GM12878 (cell line): ENCODE results near the gene TAS2R3. TPM values are rescaled to one million over a fixed set of nuclear protein-coding genes. Genes with fewer than 3 reads are reported as not detected.

Source experiments
- ATAC-seq: fragments of 200-7000 bp; cut with Tn5 transposase; 3 replicates; pipeline ENCODE4 v1.9.1; 2020; ENCODE audit warnings: mild to moderate bottlenecking, moderate library complexity
- BruUV-seq: library from RNA; stranded (reverse); fragments of 400-500 nt; replicated peaks from 2 replicates; lab custom pipeline; 2021; lab: Mats Ljungman, UMichigan
- CTCF ChIA-PET: fragments of 300-600 bp; sonication (Branson Sonifier 250); formaldehyde crosslinking; extraction: SDS; loops from one replicate; lab custom pipeline; 2021; ENCODE audit warnings: inconsistent platforms; lab: Yijun Ruan, JAX
- POLR2A ChIA-PET: fragments of 350-600 bp; formaldehyde crosslinking; extraction: SDS; loops from one replicate; lab custom pipeline; 2021; ENCODE audit warnings: inconsistent platforms; lab: Charles Lee
- RAD21 ChIA-PET: fragments of 300-600 bp; sonication (Branson Sonifier 250); formaldehyde crosslinking; loops from one replicate; lab custom pipeline; 2023; ENCODE audit warnings: antibody characterized with exemption; ENCODE audit not compliant: unreplicated experiment; lab: Charles Lee
- SMC1A ChIA-PET: fragments of 300-600 bp; sonication (Branson Sonifier 250); formaldehyde crosslinking; loops from one replicate; lab custom pipeline; 2023; ENCODE audit not compliant: unreplicated experiment, uncharacterized antibody; lab: Charles Lee
- DNase-seq: peaks from one replicate; pipeline ENCODE4 v3.0.0-alpha.2; 2011; ENCODE audit warnings: low read depth, low spot score
- FAIRE-seq: peaks from 3 replicates; lab custom pipeline; 2011; peaks lifted over from hg19 to GRCh38; lab: Jason Lieb, UNC
- H2AFZ ChIP-seq: 2 replicates; pipeline ENCODE4 v1.6.0; 2011; ENCODE audit warnings: low read depth, low read length, control low read depth; ENCODE audit not compliant: control insufficient read depth
- H3K27ac ChIP-seq: 2 replicates; pipeline ENCODE4 v1.5.1; 2011; ENCODE audit warnings: control low read depth; ENCODE audit not compliant: control insufficient read depth, insufficient read depth
- H3K27me3 ChIP-seq, 2 experiments: replicated peaks in 1 of 2; 2 replicates each; pipeline versions ENCODE4 v1.6.0 to v1.6.1; 2011; ENCODE audit warnings: low read length in 1 of 2; ENCODE audit not compliant: control insufficient read depth in 2 of 2, insufficient read depth in 2 of 2
- H3K36me3 ChIP-seq, 2 experiments: 2 replicates each; pipeline ENCODE4 v1.5.1; 2011; ENCODE audit warnings: low read length in 1 of 2; ENCODE audit not compliant: control insufficient read depth in 2 of 2, insufficient read depth in 2 of 2
- H3K4me1 ChIP-seq: 2 replicates; pipeline ENCODE4 v1.6.1; 2011; ENCODE audit warnings: mild to moderate bottlenecking, low read length, moderate library complexity, mixed read lengths; ENCODE audit not compliant: control insufficient read depth, insufficient read depth
- H3K4me2 ChIP-seq: 2 replicates; pipeline ENCODE4 v1.6.0; 2011; ENCODE audit warnings: control low read depth; ENCODE audit not compliant: control insufficient read depth, insufficient read depth
- H3K4me3 ChIP-seq: fragments of 200-600 bp; sonication (generic); 2 replicates; pipeline ENCODE4 v1.5.1; 2016
- H3K79me2 ChIP-seq: 2 replicates; pipeline ENCODE4 v1.6.0; 2011; ENCODE audit warnings: low read length; ENCODE audit not compliant: control insufficient read depth, insufficient read depth
- H3K9ac ChIP-seq: 2 replicates; pipeline ENCODE4 v1.8.0; 2011; ENCODE audit warnings: low read length, control low read depth, mixed read lengths; ENCODE audit not compliant: control insufficient read depth, insufficient read depth
- H3K9me3 ChIP-seq: replicated peaks from 3 replicates; pipeline ENCODE4 v1.5.1; 2011; ENCODE audit warnings: mild to moderate bottlenecking, low read length; ENCODE audit not compliant: control insufficient read depth, insufficient read depth
- H4K20me1 ChIP-seq: 2 replicates; pipeline ENCODE4 v1.6.0; 2011; ENCODE audit not compliant: control insufficient read depth, insufficient read depth
- KDM1A ChIP-seq: fragments of 200-600 bp; sonication (generic); IDR thresholded peaks from 2 replicates; pipeline ENCODE4 v1.6.1; 2016; ENCODE audit warnings: borderline replicate concordance
- SMC3 ChIP-seq: IDR thresholded peaks from 2 replicates; pipeline ENCODE4 v1.6.1; 2011; ENCODE audit warnings: low read length, improper control_type of control experiment, borderline replicate concordance
- TCF3 ChIP-seq: IDR thresholded peaks from 2 replicates; pipeline ENCODE4 v1.6.1; 2012; ENCODE audit warnings: low read depth, mild to moderate bottlenecking, low read length, borderline replicate concordance; ENCODE audit not compliant: insufficient read depth
- ZNF687 ChIP-seq: fragments of 450-650 bp; IDR thresholded peaks from 2 replicates; pipeline ENCODE4 v1.6.1; 2017; ENCODE audit warnings: mild to moderate bottlenecking, moderate library complexity
- WGBS: methylation state at CpG from one replicate; pipeline ENCODE4 v1.1.6; 2016; ENCODE audit warnings: low lambda C conversion rate; ENCODE audit not compliant: insufficient replicate concordance, insufficient coverage; ENCODE audit errors: missing lambda C conversion rate; 5-methylcytosine and 5-hydroxymethylcytosine counted together
- in situ Hi-C: fragments of 300-500 bp; cut with MboI; formaldehyde crosslinking; loops from 9 replicates; pipeline ENCODE4 v1.14.3; 2018; ENCODE audit warnings: mixed read lengths
- intact Hi-C: fragments of 100-400 bp; cut with micrococcal nuclease; formaldehyde crosslinking; loops from one replicate; pipeline ENCODE4 v1.14.2; 2022; ENCODE audit not compliant: unreplicated experiment
- polyA plus RNA-seq, 11 experiments: library from polyadenylated mRNA; depleted of rRNA in 4 of 11; unstranded in 6 of 11; stranded (reverse) in 5 of 11; fragments of >200 nt; fragmentation: Nextera tagmentation in 4 of 11; fragmentation: Illumina TruSeq in 1 of 11; extraction: Ambion mirVana in 4 of 11; extraction: Trizol in 1 of 11; gene quantifications; 1 replicate in 1 of 11; 2 replicates in 10 of 11; pipeline versions ENCODE4 v1.2.1 to v1.2.3, GENCODE V29; 2011 to 2016; ENCODE audit warnings: inconsistent platforms in 2 of 11, missing spikeins in 2 of 11, low read depth in 1 of 11
- small RNA-seq: library from RNA; depleted of rRNA; stranded (forward); fragments of <200 nt; gene quantifications from one replicate; pipeline ENCODE3, GENCODE V24; 2014
- total RNA-seq, 4 experiments: library from RNA; depleted of rRNA in 3 of 4; stranded (reverse); fragments of >200 nt in 3 of 4; fragmentation: Illumina TruSeq in 1 of 4; extraction: Trizol in 1 of 4; gene quantifications; 2 replicates each; pipeline versions ENCODE4 v1.2.1 to v1.2.3, GENCODE V29; 2013 to 2021

TAS2R3 gene
- total and polyA plus RNA-seq, 10 of the 15 experiments (the other 5 are each of a cell fraction or from before 2014, with no cell fraction given) = 0.21 to 1.1 (median 0.55) TPM; not detected in 4

- Histone ChIP-seq H3K36me3 (no peaks in the 10 kb centered on the region; a peak in 2 of 4 replicates), H3K79me2 (no peaks in the 10 kb centered on the region), H3K27ac (no peak overlapping the region), H2AFZ (no peak overlapping the region), H3K9ac (no peak overlapping the region), H3K9me3 (no peaks in the 10 kb centered on the region), H3K4me3 (no peak overlapping the region), H3K27me3 (no peaks in the 10 kb centered on the region), H4K20me1 (no peaks in the 10 kb centered on the region), H3K4me1 (no peaks in the 10 kb centered on the region), H3K4me2 (no peak overlapping the region)
- TF ChIP-seq TCF3 (no peak), ZNF687 (no peak), SMC3 (no peak), KDM1A (no peak)
- intact Hi-C loops = no loop called here
- ChIA-PET RAD21 (no interaction called here), SMC1A (no interaction called here), CTCF (interaction anchor here (1.0 kb wide), 1 partner anchor 36 kb away, joined by 3 read pairs; no protein-coding TSS in a partner anchor), POLR2A (no interaction called here)
- BruUV-seq = no TSS peak
- 100% methylated on average over 2 of the region's 2 CpGs for WGBS
- FAIRE-seq (no peak), DNase-seq (no peak), ATAC-seq (no peak)
- in situ Hi-C loops = no loop called here
Measured at GRCh38 chr7:141792526-141792925, 28.6 kb downstream of the TAS2R3 start.

Small RNA genes within 50 kb of the gene (small RNA-seq; reads per million reads assigned to genes)
- not detected for gene RNU1-82P

Other genes starting within 250 kb of the TAS2R3 start
Only the 7 nearest of the 11 such genes appear.
- 28.0 and 33.8 TPM in 2 replicates for gene DENND11, start 61.9 kb upstream of the TAS2R3 start, total RNA-seq (2014; rRNA removed)
- 29.7 and 30.6 TPM in 2 replicates for gene DENND11, start 61.9 kb upstream of the TAS2R3 start, total RNA-seq (2014; rRNA removed; fragmentation: Illumina TruSeq; extraction: Trizol)
- gene DENND11, start 61.9 kb upstream of the TAS2R3 start, total RNA-seq (2021) = 33.3 and 35.9 TPM in 2 replicates
- 47.0 and 57.7 TPM in 2 replicates for gene DENND11, start 61.9 kb upstream of the TAS2R3 start, polyA plus RNA-seq (2011; rRNA removed)
- 32.2 and 40.7 TPM in 2 replicates for gene DENND11, start 61.9 kb upstream of the TAS2R3 start, polyA plus RNA-seq (2014; fragmentation: Illumina TruSeq; extraction: Trizol)
- 1 to 10 TPM; 3.5 to 7.9 TPM for gene DENND11, start 61.9 kb upstream of the TAS2R3 start, polyA plus RNA-seq (2014; fragmentation: Nextera tagmentation; extraction: Ambion mirVana)
- 20.2 and 25.3 TPM in 2 replicates for gene DENND11, start 61.9 kb upstream of the TAS2R3 start, polyA plus RNA-seq (2014; rRNA removed)
- gene DENND11, start 61.9 kb upstream of the TAS2R3 start, polyA plus RNA-seq (2016; fragmentation: Nextera tagmentation; extraction: Ambion mirVana) = 1 to 10 TPM; 2.7 to 3.0 TPM
- not detected in 2 replicates for gene WEE2, start 55.7 kb upstream of the TAS2R3 start, total RNA-seq (2014; rRNA removed)
- not detected in 2 replicates for gene WEE2, start 55.7 kb upstream of the TAS2R3 start, total RNA-seq (2014; rRNA removed; fragmentation: Illumina TruSeq; extraction: Trizol)
- 0.24 TPM in 1 of 2 replicates, not detected in the other for gene WEE2, start 55.7 kb upstream of the TAS2R3 start, total RNA-seq (2021)
- gene WEE2, start 55.7 kb upstream of the TAS2R3 start, polyA plus RNA-seq (2011; rRNA removed) = 0.03 and 0.12 TPM in 2 replicates
- gene WEE2, start 55.7 kb upstream of the TAS2R3 start, polyA plus RNA-seq (2014; fragmentation: Illumina TruSeq; extraction: Trizol) = 0.03 TPM in 1 of 2 replicates, not detected in the other
- gene WEE2, start 55.7 kb upstream of the TAS2R3 start, polyA plus RNA-seq (2014; fragmentation: Nextera tagmentation; extraction: Ambion mirVana) = under 1 TPM in 1 of 2 experiments, not detected in 1; 0.02 TPM
- not detected in 2 replicates for gene WEE2, start 55.7 kb upstream of the TAS2R3 start, polyA plus RNA-seq (2014; rRNA removed)
- gene WEE2, start 55.7 kb upstream of the TAS2R3 start, polyA plus RNA-seq (2016; fragmentation: Nextera tagmentation; extraction: Ambion mirVana) = not detected
- gene SSBP1, start 25.7 kb upstream of the TAS2R3 start, total RNA-seq (2014; rRNA removed) = 214 and 257 TPM in 2 replicates
- 363 and 370 TPM in 2 replicates for gene SSBP1, start 25.7 kb upstream of the TAS2R3 start, total RNA-seq (2014; rRNA removed; fragmentation: Illumina TruSeq; extraction: Trizol)
- gene SSBP1, start 25.7 kb upstream of the TAS2R3 start, total RNA-seq (2021) = 186 and 191 TPM in 2 replicates
- 197 and 267 TPM in 2 replicates for gene SSBP1, start 25.7 kb upstream of the TAS2R3 start, polyA plus RNA-seq (2011; rRNA removed)
- 467 and 621 TPM in 2 replicates for gene SSBP1, start 25.7 kb upstream of the TAS2R3 start, polyA plus RNA-seq (2014; fragmentation: Illumina TruSeq; extraction: Trizol)
- gene SSBP1, start 25.7 kb upstream of the TAS2R3 start, polyA plus RNA-seq (2014; fragmentation: Nextera tagmentation; extraction: Ambion mirVana) = 100 to 1,000 TPM; 802 to 998 TPM
- 286 and 329 TPM in 2 replicates for gene SSBP1, start 25.7 kb upstream of the TAS2R3 start, polyA plus RNA-seq (2014; rRNA removed)
- 100 to 1,000 TPM; 638 to 646 TPM for gene SSBP1, start 25.7 kb upstream of the TAS2R3 start, polyA plus RNA-seq (2016; fragmentation: Nextera tagmentation; extraction: Ambion mirVana)
- gene TAS2R4, start 12.6 kb downstream of the TAS2R3 start, total RNA-seq (2014; rRNA removed) = 0.33 and 0.40 TPM in 2 replicates
- 0.67 and 0.83 TPM in 2 replicates for gene TAS2R4, start 12.6 kb downstream of the TAS2R3 start, total RNA-seq (2014; rRNA removed; fragmentation: Illumina TruSeq; extraction: Trizol)
- gene TAS2R4, start 12.6 kb downstream of the TAS2R3 start, total RNA-seq (2021) = 0.33 and 0.35 TPM in 2 replicates
- 0.90 and 1.7 TPM in 2 replicates for gene TAS2R4, start 12.6 kb downstream of the TAS2R3 start, polyA plus RNA-seq (2011; rRNA removed)
- gene TAS2R4, start 12.6 kb downstream of the TAS2R3 start, polyA plus RNA-seq (2014; fragmentation: Illumina TruSeq; extraction: Trizol) = 0.43 and 0.47 TPM in 2 replicates
- under 1 TPM in 1 of 2 experiments, not detected in 1; 0.04 TPM for gene TAS2R4, start 12.6 kb downstream of the TAS2R3 start, polyA plus RNA-seq (2014; fragmentation: Nextera tagmentation; extraction: Ambion mirVana)
- 0.40 and 0.42 TPM in 2 replicates for gene TAS2R4, start 12.6 kb downstream of the TAS2R3 start, polyA plus RNA-seq (2014; rRNA removed)
- gene TAS2R4, start 12.6 kb downstream of the TAS2R3 start, polyA plus RNA-seq (2016; fragmentation: Nextera tagmentation; extraction: Ambion mirVana) = under 1 TPM; 0.13 to 0.19 TPM
- 0.51 and 1.3 TPM in 2 replicates for gene TAS2R5, start 26.1 kb downstream of the TAS2R3 start, total RNA-seq (2014; rRNA removed)
- 0.31 and 0.46 TPM in 2 replicates for gene TAS2R5, start 26.1 kb downstream of the TAS2R3 start, total RNA-seq (2014; rRNA removed; fragmentation: Illumina TruSeq; extraction: Trizol)
- gene TAS2R5, start 26.1 kb downstream of the TAS2R3 start, total RNA-seq (2021) = 0.44 and 0.45 TPM in 2 replicates
- gene TAS2R5, start 26.1 kb downstream of the TAS2R3 start, polyA plus RNA-seq (2011; rRNA removed) = 1.8 and 2.1 TPM in 2 replicates
- gene TAS2R5, start 26.1 kb downstream of the TAS2R3 start, polyA plus RNA-seq (2014; fragmentation: Illumina TruSeq; extraction: Trizol) = 0.21 and 1.00 TPM in 2 replicates
- gene TAS2R5, start 26.1 kb downstream of the TAS2R3 start, polyA plus RNA-seq (2014; fragmentation: Nextera tagmentation; extraction: Ambion mirVana) = under 1 TPM in 1 of 2 experiments, not detected in 1; 0.07 TPM
- gene TAS2R5, start 26.1 kb downstream of the TAS2R3 start, polyA plus RNA-seq (2014; rRNA removed) = 0.30 and 0.58 TPM in 2 replicates
- not detected for gene TAS2R5, start 26.1 kb downstream of the TAS2R3 start, polyA plus RNA-seq (2016; fragmentation: Nextera tagmentation; extraction: Ambion mirVana)
- gene PRSS37, start 77.4 kb downstream of the TAS2R3 start, total RNA-seq (2014; rRNA removed) = not detected in 2 replicates
- gene PRSS37, start 77.4 kb downstream of the TAS2R3 start, total RNA-seq (2014; rRNA removed; fragmentation: Illumina TruSeq; extraction: Trizol) = not detected in 2 replicates
- not detected in 2 replicates for gene PRSS37, start 77.4 kb downstream of the TAS2R3 start, total RNA-seq (2021)
- gene PRSS37, start 77.4 kb downstream of the TAS2R3 start, polyA plus RNA-seq (2011; rRNA removed) = not detected in 2 replicates
- not detected in 2 replicates for gene PRSS37, start 77.4 kb downstream of the TAS2R3 start, polyA plus RNA-seq (2014; fragmentation: Illumina TruSeq; extraction: Trizol)
- gene PRSS37, start 77.4 kb downstream of the TAS2R3 start, polyA plus RNA-seq (2014; fragmentation: Nextera tagmentation; extraction: Ambion mirVana) = not detected
- not detected in 2 replicates for gene PRSS37, start 77.4 kb downstream of the TAS2R3 start, polyA plus RNA-seq (2014; rRNA removed)
- gene PRSS37, start 77.4 kb downstream of the TAS2R3 start, polyA plus RNA-seq (2016; fragmentation: Nextera tagmentation; extraction: Ambion mirVana) = not detected
- 0.16 TPM in 1 of 2 replicates, not detected in the other for gene OR9A4, start 152.3 kb downstream of the TAS2R3 start, total RNA-seq (2014; rRNA removed)
- not detected in 2 replicates for gene OR9A4, start 152.3 kb downstream of the TAS2R3 start, total RNA-seq (2014; rRNA removed; fragmentation: Illumina TruSeq; extraction: Trizol)
- gene OR9A4, start 152.3 kb downstream of the TAS2R3 start, total RNA-seq (2021) = not detected in 2 replicates
- gene OR9A4, start 152.3 kb downstream of the TAS2R3 start, polyA plus RNA-seq (2011; rRNA removed) = not detected in 2 replicates
- not detected in 2 replicates for gene OR9A4, start 152.3 kb downstream of the TAS2R3 start, polyA plus RNA-seq (2014; fragmentation: Illumina TruSeq; extraction: Trizol)
- gene OR9A4, start 152.3 kb downstream of the TAS2R3 start, polyA plus RNA-seq (2014; fragmentation: Nextera tagmentation; extraction: Ambion mirVana) = not detected
- gene OR9A4, start 152.3 kb downstream of the TAS2R3 start, polyA plus RNA-seq (2014; rRNA removed) = not detected in 2 replicates
- gene OR9A4, start 152.3 kb downstream of the TAS2R3 start, polyA plus RNA-seq (2016; fragmentation: Nextera tagmentation; extraction: Ambion mirVana) = not detected